ENCODE measurements around the gene ARHGEF10L. TPM values are rescaled to one million over a fixed set of nuclear protein-coding genes. Genes with fewer than 3 reads are reported as not detected.

Gene ARHGEF10L
- total RNA-seq, 1 donor from 2014 or later = 57.9 TPM

GRCh38 chr1:17639703-17640340 lies 100.3 kb downstream of the ARHGEF10L start:
- Histone ChIP-seq H3K4me3 (no peak overlapping the region), H3K27ac (no peak overlapping the region), H3K9me3 (no peaks in the 10 kb centered on the region), H3K4me1 (peaks cover 13% of the 10 kb centered on the region), H3K36me3 (peaks cover 76% of the 10 kb centered on the region), H3K27me3 (ENCODE audit: low read depth) (no peaks in the 10 kb centered on the region)
- ATAC-seq = no peak
- no peak for TF ChIP-seq CTCF (IDR thresholded peaks at IDR 0.05)
- intact Hi-C loops (cut with DNase I) = no loop called here
- DNase-seq = no peak

- peak in 1 of 2 donors; percentile 14 for ATAC-seq
- TF ChIP-seq CTCF (IDR thresholded peaks at IDR 0.05) = no peak
- H3K36me3 ChIP-seq = peaks cover 71% of the 10 kb centered on the region
- DNase-seq = no peak
- intact Hi-C loops (cut with DNase I) = no loop called here
- peaks cover 9% of the 10 kb centered on the region for H3K4me1 ChIP-seq
- H3K4me3 ChIP-seq = no peak overlapping the region
- H3K27ac ChIP-seq = no peak overlapping the region
- H3K27me3 ChIP-seq (ENCODE audit: low read depth) = no peaks in the 10 kb centered on the region
- H3K9me3 ChIP-seq = no peaks in the 10 kb centered on the region
These were observed 100.9 kb downstream of the ARHGEF10L start for GRCh38 chr1:17640393-17640792.

- TF ChIP-seq CTCF (IDR thresholded peaks at IDR 0.05) = no peak
- peaks cover 70% of the 10 kb centered on the region for H3K36me3 ChIP-seq
These were observed 101.5 kb downstream of the ARHGEF10L start for GRCh38 chr1:17640975-17641374.

GRCh38 chr1:17642169-17642568 lies 102.7 kb downstream of the ARHGEF10L start:
- Histone ChIP-seq H3K27ac (no peak overlapping the region), H3K4me1 (peaks cover 5% of the 10 kb centered on the region), H3K27me3 (ENCODE audit: low read depth) (no peaks in the 10 kb centered on the region), H3K9me3 (no peaks in the 10 kb centered on the region), H3K36me3 (peaks cover 58% of the 10 kb centered on the region), H3K4me3 (no peak overlapping the region)
- no peak for DNase-seq
- no peak for TF ChIP-seq CTCF (IDR thresholded peaks at IDR 0.05)
- intact Hi-C loops (cut with DNase I) = no loop called here
- ATAC-seq = no peak

More at GRCh38 chr1:17640975-17641374, 101.5 kb downstream of the ARHGEF10L start:
- H3K4me3 ChIP-seq = no peak overlapping the region
- no peaks in the 10 kb centered on the region for H3K9me3 ChIP-seq
- no peak for DNase-seq
- intact Hi-C loops (cut with DNase I) = no loop called here
- peaks cover 9% of the 10 kb centered on the region for H3K4me1 ChIP-seq
- no peak for ATAC-seq
- H3K27me3 ChIP-seq (ENCODE audit: low read depth) = no peaks in the 10 kb centered on the region
- no peak overlapping the region for H3K27ac ChIP-seq

GRCh38 chr1:17642943-17643342 lies 103.4 kb downstream of the ARHGEF10L start:
- Histone ChIP-seq H3K27ac (no peak overlapping the region), H3K36me3 (peaks cover 53% of the 10 kb centered on the region), H3K4me1 (peaks cover 5% of the 10 kb centered on the region), H3K9me3 (no peaks in the 10 kb centered on the region), H3K4me3 (no peak overlapping the region), H3K27me3 (ENCODE audit: low read depth) (no peaks in the 10 kb centered on the region)
- DNase-seq (no peak), ATAC-seq (no peak)
- intact Hi-C loops (cut with DNase I) = no loop called here
- no peak for TF ChIP-seq CTCF (IDR thresholded peaks at IDR 0.05)

Data from lower lobe of right lung (tissue), 2 donors.